ENCODE measurements around the gene RRP12.

Gene RRP12

GRCh38 chr10:97363071-97363470, 38.1 kb downstream of the RRP12 start:
- H3K79me1 ChIP-seq (ENCODE audit: low read depth, low read length) = peaks cover 3% of the 10 kb centered on the region
- H2BK120ac ChIP-seq (ENCODE audit: low read depth, low read length) = no peak overlapping the region
- no peak overlapping the region for H3K9ac ChIP-seq (ENCODE audit: low read depth, low read length, poor library complexity)
- no peak for DNase-seq (ENCODE audit: low spot score)
- H3K27ac ChIP-seq (replicated peaks; ENCODE audit: low read length) = no peak overlapping the region
- H2BK15ac ChIP-seq (ENCODE audit: low read length) = no peak overlapping the region
- no peak overlapping the region for H2AFZ ChIP-seq (ENCODE audit: low read length)
- no peak overlapping the region for H3K14ac ChIP-seq (ENCODE audit: low read length)
- no peak overlapping the region for H2BK12ac ChIP-seq (ENCODE audit: low read length)
- no peak overlapping the region for H4K8ac ChIP-seq (ENCODE audit: low read depth, low read length)
- H3K4me2 ChIP-seq (ENCODE audit: insufficient read depth, low read length, poor library complexity, severe bottlenecking) = no peak overlapping the region
- no CpG with 5 or more reads among the region's 4 CpGs for WGBS, 2 donors (ENCODE audit: extremely low coverage in 2 of 2, insufficient read length in 2 of 2, insufficient replicate concordance in 1 of 2)
- no peak overlapping the region for H3K4me3 ChIP-seq (ENCODE audit: low read length in 2 of 2)
- H3K36me3 ChIP-seq (replicated peaks in 1 of 2; ENCODE audit: control insufficient read depth in 2 of 2, insufficient read depth in 2 of 2, low read length in 2 of 2) = peaks cover 40 to 83% of the 10 kb centered on the region in 2 donors
- peak overlapping the region; percentile 78 for H2BK5ac ChIP-seq (ENCODE audit: low read length)
- no peak overlapping the region for H2AK5ac ChIP-seq (ENCODE audit: low read depth, low read length)
- H3K27me3 ChIP-seq (ENCODE audit: control insufficient read depth in 3 of 3, insufficient read depth in 3 of 3, low read depth in 1 of 3, low read length in 3 of 3) = no peaks in the 10 kb centered on the region
- no peaks in the 10 kb centered on the region for H3K4me1 ChIP-seq (ENCODE audit: control insufficient read depth in 2 of 2, insufficient read depth in 1 of 2, low read depth in 1 of 2, low read length in 2 of 2)
- no peak overlapping the region for H3K18ac ChIP-seq (ENCODE audit: low read length)
- peak overlapping the region; percentile 65 for H3K23ac ChIP-seq (ENCODE audit: low read depth, low read length, poor library complexity)
- H3K4ac ChIP-seq (ENCODE audit: low read length) = no peak overlapping the region
- H4K91ac ChIP-seq (ENCODE audit: low read depth, low read length, poor library complexity) = no peak overlapping the region
- no peaks in the 10 kb centered on the region for H3K9me3 ChIP-seq (replicated peaks in 1 of 2; ENCODE audit: control insufficient read depth in 2 of 2, insufficient read depth in 1 of 2, low read depth in 1 of 2, low read length in 2 of 2)

DNA sequence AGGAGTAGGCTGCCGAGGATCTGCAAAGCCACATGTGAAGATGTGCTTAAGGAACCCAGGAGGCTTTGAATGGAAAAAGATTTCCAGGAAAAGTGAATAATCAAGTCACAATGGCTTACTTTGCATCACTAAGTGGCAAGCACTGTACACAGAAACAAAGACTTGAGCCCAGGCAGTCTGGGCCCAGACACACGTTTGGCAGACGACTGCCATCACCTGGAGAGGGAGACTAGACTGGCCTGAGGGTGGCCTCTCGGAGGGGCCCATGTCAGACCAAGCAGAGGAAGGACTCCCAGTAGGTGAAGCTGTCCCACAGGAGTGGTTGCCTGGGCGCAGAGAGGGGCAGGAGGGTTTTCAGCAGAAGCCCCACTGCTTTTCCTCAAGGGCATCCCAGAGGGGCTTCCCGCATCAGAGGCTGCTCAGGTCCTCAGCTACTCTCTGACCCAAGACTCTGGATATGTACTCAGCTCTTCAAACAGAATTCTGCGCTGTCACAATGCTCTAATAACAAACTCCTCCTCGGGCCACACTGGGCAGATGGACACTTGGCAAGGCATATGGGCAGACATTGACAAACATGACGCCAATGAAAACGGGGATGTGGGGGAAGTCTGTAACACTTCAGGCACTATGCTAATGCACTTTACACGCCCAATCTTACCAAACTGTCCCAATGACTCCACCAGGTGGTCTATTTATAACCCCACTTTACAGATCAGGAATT, 38.7 kb downstream of the RRP12 start:
- Histone ChIP-seq H2BK120ac (ENCODE audit: low read depth, low read length) (no peak overlapping the region), H2BK15ac (ENCODE audit: low read length) (no peak overlapping the region), H3K27me3 (ENCODE audit: control insufficient read depth in 3 of 3, insufficient read depth in 3 of 3, low read depth in 1 of 3, low read length in 3 of 3) (no peaks in the 10 kb centered on the region), H4K8ac (ENCODE audit: low read depth, low read length) (no peak overlapping the region), H3K79me1 (ENCODE audit: low read depth, low read length) (peaks cover 3% of the 10 kb centered on the region), H3K4me2 (ENCODE audit: insufficient read depth, low read length, poor library complexity, severe bottlenecking) (no peak overlapping the region), H3K4me3 (ENCODE audit: low read length in 2 of 2) (no peak overlapping the region), H3K36me3 (replicated peaks in 1 of 2; ENCODE audit: control insufficient read depth in 2 of 2, insufficient read depth in 2 of 2, low read length in 2 of 2) (peaks cover 40 to 86% of the 10 kb centered on the region in 2 donors), H3K14ac (ENCODE audit: low read length) (no peak overlapping the region), H2AFZ (ENCODE audit: low read length) (no peak overlapping the region), H2BK5ac (ENCODE audit: low read length) (no peak overlapping the region), H3K4me1 (ENCODE audit: control insufficient read depth in 2 of 2, insufficient read depth in 1 of 2, low read depth in 1 of 2, low read length in 2 of 2) (no peaks in the 10 kb centered on the region), H3K27ac (replicated peaks; ENCODE audit: low read length) (no peak overlapping the region), H2BK12ac (ENCODE audit: low read length) (no peak overlapping the region), H3K4ac (ENCODE audit: low read length) (no peak overlapping the region), H3K9me3 (replicated peaks in 1 of 2; ENCODE audit: control insufficient read depth in 2 of 2, insufficient read depth in 1 of 2, low read depth in 1 of 2, low read length in 2 of 2) (no peaks in the 10 kb centered on the region), H4K91ac (ENCODE audit: low read depth, low read length, poor library complexity) (no peak overlapping the region), H3K9ac (ENCODE audit: low read depth, low read length, poor library complexity) (no peak overlapping the region), H2AK5ac (ENCODE audit: low read depth, low read length) (no peak overlapping the region), H3K23ac (ENCODE audit: low read depth, low read length, poor library complexity) (no peak overlapping the region), H3K18ac (ENCODE audit: low read length) (no peak overlapping the region)
- DNase-seq (ENCODE audit: low spot score) = no peak
- WGBS, 2 donors (ENCODE audit: extremely low coverage in 2 of 2, insufficient read length in 2 of 2, insufficient replicate concordance in 1 of 2) = no CpG with 5 or more reads among the region's 11 CpGs

DNA sequence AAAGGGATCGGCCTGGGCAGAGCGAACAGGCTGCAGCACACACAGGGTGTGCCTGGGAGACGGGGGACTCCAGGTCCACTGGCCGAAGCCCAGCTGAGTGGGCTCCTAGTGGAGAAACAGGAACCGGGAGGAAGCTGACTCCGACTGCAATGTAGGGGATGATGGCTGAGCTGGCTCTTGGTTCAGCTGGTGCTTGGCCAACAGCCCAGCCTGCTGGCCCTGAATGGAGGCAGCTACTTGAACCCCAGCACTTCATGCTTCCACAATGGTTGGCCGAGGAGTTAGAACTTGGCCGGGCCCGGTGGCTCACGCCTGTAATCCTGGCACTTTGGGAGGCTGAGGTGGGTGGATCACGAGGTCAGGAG, 39.6 kb downstream of the RRP12 start:
- Histone ChIP-seq H3K27me3 (ENCODE audit: control insufficient read depth in 3 of 3, insufficient read depth in 3 of 3, low read depth in 1 of 3, low read length in 3 of 3) (no peaks in the 10 kb centered on the region), H3K9ac (ENCODE audit: low read depth, low read length, poor library complexity) (no peak overlapping the region), H2BK5ac (ENCODE audit: low read length) (no peak overlapping the region), H2BK12ac (ENCODE audit: low read length) (no peak overlapping the region), H3K36me3 (replicated peaks in 1 of 2; ENCODE audit: control insufficient read depth in 2 of 2, insufficient read depth in 2 of 2, low read length in 2 of 2) (peaks cover 39 to 86% of the 10 kb centered on the region in 2 donors), H4K8ac (ENCODE audit: low read depth, low read length) (no peak overlapping the region), H2BK120ac (ENCODE audit: low read depth, low read length) (no peak overlapping the region), H2BK15ac (ENCODE audit: low read length) (no peak overlapping the region), H4K91ac (ENCODE audit: low read depth, low read length, poor library complexity) (no peak overlapping the region), H3K4me2 (ENCODE audit: insufficient read depth, low read length, poor library complexity, severe bottlenecking) (no peak overlapping the region), H3K79me1 (ENCODE audit: low read depth, low read length) (peaks cover 3% of the 10 kb centered on the region), H3K4me1 (ENCODE audit: control insufficient read depth in 2 of 2, insufficient read depth in 1 of 2, low read depth in 1 of 2, low read length in 2 of 2) (no peaks in the 10 kb centered on the region), H3K27ac (replicated peaks; ENCODE audit: low read length) (no peak overlapping the region), H3K18ac (ENCODE audit: low read length) (no peak overlapping the region), H3K4ac (ENCODE audit: low read length) (no peak overlapping the region), H3K14ac (ENCODE audit: low read length) (no peak overlapping the region), H3K23ac (ENCODE audit: low read depth, low read length, poor library complexity) (no peak overlapping the region), H2AK5ac (ENCODE audit: low read depth, low read length) (no peak overlapping the region), H3K4me3 (ENCODE audit: low read length in 2 of 2) (no peak overlapping the region), H2AFZ (ENCODE audit: low read length) (no peak overlapping the region), H3K9me3 (replicated peaks in 1 of 2; ENCODE audit: control insufficient read depth in 2 of 2, insufficient read depth in 1 of 2, low read depth in 1 of 2, low read length in 2 of 2) (no peaks in the 10 kb centered on the region)
- WGBS, 2 donors (ENCODE audit: extremely low coverage in 2 of 2, insufficient read length in 2 of 2, insufficient replicate concordance in 1 of 2) = no CpG with 5 or more reads among the region's 11 CpGs
- DNase-seq (ENCODE audit: low spot score) = no peak

DNA sequence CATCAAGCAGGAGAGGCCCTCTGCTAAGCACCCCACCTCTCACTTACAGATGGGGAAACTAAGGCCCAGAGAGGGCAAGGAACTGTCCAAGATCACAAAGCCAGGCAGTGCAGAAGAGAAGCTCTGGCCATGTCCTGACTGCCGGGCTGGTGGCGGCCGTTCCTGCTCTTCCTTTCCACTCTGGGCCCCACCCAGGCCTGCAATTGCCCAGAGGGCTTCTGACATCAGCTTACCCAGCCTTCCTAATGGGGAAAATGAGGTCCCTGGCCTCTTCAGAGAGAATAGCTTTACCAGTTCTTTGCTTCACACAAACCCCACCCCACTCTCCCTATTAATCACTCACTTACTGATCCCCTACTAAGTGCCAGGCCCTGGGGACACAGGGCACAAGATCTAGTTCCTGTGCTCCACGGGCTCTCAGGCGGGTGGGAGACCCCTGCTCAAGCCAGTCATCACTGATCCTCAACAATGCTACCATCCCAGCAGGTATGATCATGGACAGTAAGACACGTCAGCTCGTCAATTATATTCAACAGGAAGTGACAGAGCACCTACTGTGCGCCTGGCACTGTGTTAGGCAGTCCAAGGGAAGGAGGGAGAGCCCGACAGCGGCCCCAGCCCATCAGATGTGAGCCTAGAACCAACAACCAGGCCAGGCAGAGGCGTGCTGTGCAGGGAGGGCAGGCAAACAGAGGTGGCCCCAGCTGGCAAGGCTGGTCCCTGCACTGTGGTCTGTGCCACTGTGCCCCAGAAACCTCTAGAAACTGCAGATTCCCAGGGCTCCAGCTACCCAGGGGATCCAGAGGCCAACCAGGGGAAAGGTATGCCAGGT, 40.2 kb downstream of the RRP12 start:
- Histone ChIP-seq H2AFZ (ENCODE audit: low read length) (no peak overlapping the region), H2BK5ac (ENCODE audit: low read length) (no peak overlapping the region), H3K4me1 (ENCODE audit: control insufficient read depth in 2 of 2, insufficient read depth in 1 of 2, low read depth in 1 of 2, low read length in 2 of 2) (no peaks in the 10 kb centered on the region), H3K4me2 (ENCODE audit: insufficient read depth, low read length, poor library complexity, severe bottlenecking) (no peak overlapping the region), H3K9ac (ENCODE audit: low read depth, low read length, poor library complexity) (no peak overlapping the region), H3K9me3 (replicated peaks in 1 of 2; ENCODE audit: control insufficient read depth in 2 of 2, insufficient read depth in 1 of 2, low read depth in 1 of 2, low read length in 2 of 2) (no peaks in the 10 kb centered on the region), H3K4ac (ENCODE audit: low read length) (no peak overlapping the region), H3K23ac (ENCODE audit: low read depth, low read length, poor library complexity) (no peak overlapping the region), H2AK5ac (ENCODE audit: low read depth, low read length) (no peak overlapping the region), H2BK15ac (ENCODE audit: low read length) (no peak overlapping the region), H2BK12ac (ENCODE audit: low read length) (no peak overlapping the region), H4K91ac (ENCODE audit: low read depth, low read length, poor library complexity) (no peak overlapping the region), H3K14ac (ENCODE audit: low read length) (peak overlapping the region; percentile 25), H3K4me3 (ENCODE audit: low read length in 2 of 2) (no peak overlapping the region), H3K18ac (ENCODE audit: low read length) (no peak overlapping the region), H3K27me3 (ENCODE audit: control insufficient read depth in 3 of 3, insufficient read depth in 3 of 3, low read depth in 1 of 3, low read length in 3 of 3) (no peaks in the 10 kb centered on the region), H3K79me1 (ENCODE audit: low read depth, low read length) (peaks cover 3% of the 10 kb centered on the region), H3K36me3 (replicated peaks in 1 of 2; ENCODE audit: control insufficient read depth in 2 of 2, insufficient read depth in 2 of 2, low read length in 2 of 2) (peaks cover 34 to 86% of the 10 kb centered on the region in 2 donors), H3K27ac (replicated peaks; ENCODE audit: low read length) (no peak overlapping the region), H4K8ac (ENCODE audit: low read depth, low read length) (no peak overlapping the region), H2BK120ac (ENCODE audit: low read depth, low read length) (no peak overlapping the region)
- WGBS, 2 donors (ENCODE audit: extremely low coverage in 2 of 2, insufficient read length in 2 of 2, insufficient replicate concordance in 1 of 2) = no CpG with 5 or more reads among the region's 11 CpGs
- no peak for DNase-seq (ENCODE audit: low spot score)
